Measurements from ENCODE around the gene PCK2.

Gene PCK2

GRCh38 chr14:24071836-24072430 lies 22.2 kb upstream of the PCK2 start:
- H3K4me2 ChIP-seq (ENCODE audit: low read length), result no peak overlapping the region
- H3K79me2 ChIP-seq, result no peaks in the 10 kb centered on the region
- H3K4me1 ChIP-seq, result peaks cover 32% of the 10 kb centered on the region
- no peak overlapping the region for H3K27ac ChIP-seq
- no peak for TF ChIP-seq CTCF (IDR thresholded peaks at IDR 0.05)
- H2AFZ ChIP-seq, result peak overlapping the region; percentile 39
- H3K36me3 ChIP-seq (ENCODE audit: control insufficient read depth, insufficient read depth, low read length), result no peaks in the 10 kb centered on the region
- no peaks in the 10 kb centered on the region for H3K27me3 ChIP-seq (ENCODE audit: control insufficient read depth, insufficient read depth, low read length)
- no peaks in the 10 kb centered on the region for H3K9me3 ChIP-seq (ENCODE audit: control insufficient read depth, low read length)
- no peak overlapping the region for H3K9ac ChIP-seq
- H3K4me3 ChIP-seq (ENCODE audit: low read depth, low read length), result no peak overlapping the region

- H3K4me1 ChIP-seq, result peaks cover 32% of the 10 kb centered on the region
- H3K4me2 ChIP-seq (ENCODE audit: low read length), result no peak overlapping the region
- H3K4me3 ChIP-seq (ENCODE audit: low read depth, low read length), result no peak overlapping the region
- no peak overlapping the region for H3K9ac ChIP-seq
- no peaks in the 10 kb centered on the region for H3K36me3 ChIP-seq (ENCODE audit: control insufficient read depth, insufficient read depth, low read length)
- H2AFZ ChIP-seq, result peak overlapping the region; percentile 39
- H3K27me3 ChIP-seq (ENCODE audit: control insufficient read depth, insufficient read depth, low read length), result no peaks in the 10 kb centered on the region
- no peak for TF ChIP-seq CTCF (IDR thresholded peaks at IDR 0.05)
- peak overlapping the region; percentile 3 for H3K27ac ChIP-seq
- H3K79me2 ChIP-seq, result no peaks in the 10 kb centered on the region
- H3K9me3 ChIP-seq (ENCODE audit: control insufficient read depth, low read length), result no peaks in the 10 kb centered on the region
Measured at GRCh38 chr14:24072436-24072835, 21.7 kb upstream of the PCK2 start.

GRCh38 chr14:24072881-24073877 lies 20.9 kb upstream of the PCK2 start:
- H3K9ac ChIP-seq, result no peak overlapping the region
- H3K36me3 ChIP-seq (ENCODE audit: control insufficient read depth, insufficient read depth, low read length), result no peaks in the 10 kb centered on the region
- H3K4me1 ChIP-seq, result peaks cover 32% of the 10 kb centered on the region
- no peak overlapping the region for H3K4me2 ChIP-seq (ENCODE audit: low read length)
- peak overlapping the region; percentile 3 for H3K27ac ChIP-seq
- no peaks in the 10 kb centered on the region for H3K27me3 ChIP-seq (ENCODE audit: control insufficient read depth, insufficient read depth, low read length)
- H2AFZ ChIP-seq, result peak overlapping the region; percentile 39
- no peak for TF ChIP-seq CTCF (IDR thresholded peaks at IDR 0.05)
- H3K4me3 ChIP-seq (ENCODE audit: low read depth, low read length), result no peak overlapping the region
- no peaks in the 10 kb centered on the region for H3K79me2 ChIP-seq
- no peaks in the 10 kb centered on the region for H3K9me3 ChIP-seq (ENCODE audit: control insufficient read depth, low read length)

GRCh38 chr14:24074625-24075484 lies 19.3 kb upstream of the PCK2 start:
- no peak overlapping the region for H3K27ac ChIP-seq
- no peak overlapping the region for H2AFZ ChIP-seq
- H3K4me3 ChIP-seq (ENCODE audit: low read depth, low read length), result no peak overlapping the region
- H3K4me2 ChIP-seq (ENCODE audit: low read length), result no peak overlapping the region
- no peaks in the 10 kb centered on the region for H3K9me3 ChIP-seq (ENCODE audit: control insufficient read depth, low read length)
- no peak for TF ChIP-seq CTCF (IDR thresholded peaks at IDR 0.05)
- no peaks in the 10 kb centered on the region for H3K36me3 ChIP-seq (ENCODE audit: control insufficient read depth, insufficient read depth, low read length)
- H3K79me2 ChIP-seq, result no peaks in the 10 kb centered on the region
- peaks cover 35% of the 10 kb centered on the region for H3K4me1 ChIP-seq
- H3K27me3 ChIP-seq (ENCODE audit: control insufficient read depth, insufficient read depth, low read length), result no peaks in the 10 kb centered on the region
- H3K9ac ChIP-seq, result no peak overlapping the region

Data from parathyroid adenoma (tissue), 2 donors.